CD1c-positive myeloid dendritic cell (primary cell): ENCODE measurements around the gene SLC22A4.

Experiments
- DNase-seq: peaks from one replicate; pipeline ENCODE4 v3.0.0-alpha.2; 2016; ENCODE audit errors: extremely low spot score

The SLC22A4 gene

GRCh38 chr5:132293992-132294727, at the start of gene SLC22A4:
TSS of gene SLC22A4 (plus strand) at chr5:132294394. CDS start at chr5:132294617, 223 bp downstream.
- peak; percentile 94 for DNase-seq

GRCh38 chr5:132245593-132245992, 48.6 kb upstream of the SLC22A4 start:
- no peak for DNase-seq

- no peak for DNase-seq
Measured at GRCh38 chr5:132246806-132247205, 47.4 kb upstream of the SLC22A4 start.

- no peak for DNase-seq
Measured at GRCh38 chr5:132250547-132250946, 43.6 kb upstream of the SLC22A4 start.

- peak; percentile 43 for DNase-seq
Measured at GRCh38 chr5:132251220-132251725, 42.9 kb upstream of the SLC22A4 start.

GRCh38 chr5:132253008-132253441, 41.2 kb upstream of the SLC22A4 start:
- DNase-seq: no peak

GRCh38 chr5:132253452-132254320, 40.5 kb upstream of the SLC22A4 start:
- DNase-seq: no peak

- DNase-seq: no peak
Measured at GRCh38 chr5:132254321-132254977, 39.7 kb upstream of the SLC22A4 start.

GRCh38 chr5:132256086-132256782, 38.0 kb upstream of the SLC22A4 start:
- no peak for DNase-seq

GRCh38 chr5:132256783-132257130, 37.4 kb upstream of the SLC22A4 start:
- DNase-seq: no peak

- peak; percentile 26 for DNase-seq
Measured at GRCh38 chr5:132257131-132258101, 36.8 kb upstream of the SLC22A4 start, which contains the start of gene PDLIM4. TSS of gene PDLIM4 (plus strand) at chr5:132257696. CDS start at chr5:132257735, 39 bp downstream.

- DNase-seq: peak; percentile 79
Measured at GRCh38 chr5:132258102-132259068, 35.8 kb upstream of the SLC22A4 start.

GRCh38 chr5:132259069-132259851, 34.9 kb upstream of the SLC22A4 start:
- no peak for DNase-seq

GRCh38 chr5:132260051-132260450, 34.1 kb upstream of the SLC22A4 start:
- DNase-seq: peak; percentile 64

GRCh38 chr5:132260714-132261551, 33.3 kb upstream of the SLC22A4 start:
- peak; percentile 82 for DNase-seq

- no peak for DNase-seq
Measured at GRCh38 chr5:132261881-132262845, 32.0 kb upstream of the SLC22A4 start.
